Hepatocyte (in vitro differentiated cells): ENCODE measurements around the gene EEF1A2.
"Not testable (repeated sequence)": the region's sequence is repeated elsewhere in the genome, so short reads cannot be mapped to it uniquely, and the experiment has no call there.

Source experiments
- EZH2 ChIP-seq: fragments of 200-600 bp; sonication (generic); IDR thresholded peaks from 2 replicates; pipeline ENCODE4 v1.6.1; 2016; ENCODE audit warnings: antibody characterized with exemption, mild to moderate bottlenecking, borderline replicate concordance
- EZH2phosphoT487 ChIP-seq: fragments of 200-600 bp; sonication (generic); IDR thresholded peaks from one replicate; pipeline ENCODE4 v1.6.1; 2018; ENCODE audit warnings: antibody characterized with exemption, mild to moderate bottlenecking, low read depth, moderate library complexity; ENCODE audit not compliant: unreplicated experiment, severe bottlenecking
- TF ChIP-seq, protein P1 (sequence below): fragments of 200-600 bp; sonication (generic); IDR thresholded peaks from 2 replicates; pipeline ENCODE4 v1.5.1; 2016; ENCODE audit warnings: antibody characterized with exemption, mild to moderate bottlenecking; ENCODE audit not compliant: poor library complexity

DNA sequence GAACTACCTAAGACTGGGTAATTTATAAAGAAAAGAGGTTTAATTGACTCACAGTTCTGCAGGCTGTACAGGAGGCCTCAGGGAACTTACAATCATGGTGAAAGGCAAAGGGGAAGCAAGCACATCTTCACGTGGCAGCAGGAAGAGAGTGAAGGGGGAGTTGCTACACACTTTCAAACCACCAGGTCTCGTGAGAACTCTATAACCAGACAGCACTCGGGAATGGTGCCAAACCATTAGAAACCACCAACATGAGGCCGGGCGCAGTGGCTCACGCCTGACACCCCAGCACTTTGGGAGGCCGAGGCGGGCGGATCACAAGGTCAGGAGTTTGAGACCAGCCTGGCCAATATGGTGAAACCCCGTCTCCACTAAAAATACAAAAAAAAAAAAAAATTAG is 15.6 kb upstream of the EEF1A2 start:
- TF ChIP-seq, protein P1, sequence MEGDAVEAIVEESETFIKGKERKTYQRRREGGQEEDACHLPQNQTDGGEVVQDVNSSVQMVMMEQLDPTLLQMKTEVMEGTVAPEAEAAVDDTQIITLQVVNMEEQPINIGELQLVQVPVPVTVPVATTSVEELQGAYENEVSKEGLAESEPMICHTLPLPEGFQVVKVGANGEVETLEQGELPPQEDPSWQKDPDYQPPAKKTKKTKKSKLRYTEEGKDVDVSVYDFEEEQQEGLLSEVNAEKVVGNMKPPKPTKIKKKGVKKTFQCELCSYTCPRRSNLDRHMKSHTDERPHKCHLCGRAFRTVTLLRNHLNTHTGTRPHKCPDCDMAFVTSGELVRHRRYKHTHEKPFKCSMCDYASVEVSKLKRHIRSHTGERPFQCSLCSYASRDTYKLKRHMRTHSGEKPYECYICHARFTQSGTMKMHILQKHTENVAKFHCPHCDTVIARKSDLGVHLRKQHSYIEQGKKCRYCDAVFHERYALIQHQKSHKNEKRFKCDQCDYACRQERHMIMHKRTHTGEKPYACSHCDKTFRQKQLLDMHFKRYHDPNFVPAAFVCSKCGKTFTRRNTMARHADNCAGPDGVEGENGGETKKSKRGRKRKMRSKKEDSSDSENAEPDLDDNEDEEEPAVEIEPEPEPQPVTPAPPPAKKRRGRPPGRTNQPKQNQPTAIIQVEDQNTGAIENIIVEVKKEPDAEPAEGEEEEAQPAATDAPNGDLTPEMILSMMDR = not testable (repeated sequence)
- TF ChIP-seq EZH2, EZH2phosphoT487: not testable (repeated sequence)
